Fibroblast of skin of left biceps (primary cell): ENCODE measurements around the gene THBD.
A peak's percentile ranks its signal among the peaks of the same experiment; 100 is the strongest.

Experiments used
- DNase-seq, 2 experiments: peaks; one replicate each; pipeline ENCODE4 v3.0.0-alpha.2; 2013; ENCODE audit warnings: low read depth in 2 of 2

THBD gene

GRCh38 chr20:23061734-23062561 lies 12.5 kb upstream of the THBD start:
- DNase-seq, result peak; percentile 45 to 52

GRCh38 chr20:23061262-23061661 lies 11.8 kb upstream of the THBD start:
- DNase-seq, result no peak

GRCh38 chr20:23060629-23061028 lies 11.2 kb upstream of the THBD start:
- DNase-seq, result no peak

GRCh38 chr20:23059846-23060245 lies 10.4 kb upstream of the THBD start:
- no peak for DNase-seq

- DNase-seq, result no peak
These were observed 9.5 kb upstream of the THBD start for GRCh38 chr20:23059001-23059400.

GRCh38 chr20:23058240-23058639 lies 8.8 kb upstream of the THBD start:
- DNase-seq, result no peak

- DNase-seq, result no peak
These were observed 3.4 kb upstream of the THBD start for GRCh38 chr20:23052904-23053303.

- peak; percentile 65 to 70 for DNase-seq
These were observed 1.6 kb upstream of the THBD start for GRCh38 chr20:23050847-23051627.

GRCh38 chr20:23050076-23050838 lies 785 bp upstream of the THBD start:
- DNase-seq, result no peak

GRCh38 chr20:23048283-23049200 lies 930 bp downstream of the THBD start:
- no peak for DNase-seq

- DNase-seq, result no peak
These were observed 1.7 kb downstream of the THBD start for GRCh38 chr20:23047738-23048214.

GRCh38 chr20:23047001-23047737 lies 2.3 kb downstream of the THBD start:
- no peak for DNase-seq

GRCh38 chr20:23046431-23046830 lies 3.0 kb downstream of the THBD start:
- no peak for DNase-seq

GRCh38 chr20:23043376-23043775 lies 6.1 kb downstream of the THBD start:
- no peak for DNase-seq

GRCh38 chr20:23042270-23042669 lies 7.2 kb downstream of the THBD start:
- DNase-seq, result no peak

GRCh38 chr20:23039885-23040508 lies 9.5 kb downstream of the THBD start:
- DNase-seq, result no peak

- no peak for DNase-seq
These were observed 10.2 kb downstream of the THBD start for GRCh38 chr20:23039136-23039875.

GRCh38 chr20:23037017-23037481 lies 12.4 kb downstream of the THBD start:
- DNase-seq, result no peak

GRCh38 chr20:23036371-23036770 lies 13.1 kb downstream of the THBD start:
- no peak for DNase-seq
